Lower leg skin (tissue), 4 donors: Measurements from ENCODE around the gene DIP2C. TPM values are rescaled to one million over a fixed set of nuclear protein-coding genes. Genes with fewer than 3 reads are reported as not detected.

Experiments used
- DNase-seq, 2 donors: peaks; one replicate each; pipeline ENCODE4 v3.0.0-alpha.2; 2019; ENCODE audit warnings: low spot score in 2 of 2
- H3K4me3 ChIP-seq: fragments of 200-600 bp; sonication (generic); 2 replicates; pipeline ENCODE4 v1.5.1; 2017; ENCODE audit warnings: mild to moderate bottlenecking, low read depth; ENCODE audit not compliant: poor library complexity, severe bottlenecking
- POLR2A ChIP-seq, 2 donors: fragments of 450-650 bp; IDR thresholded peaks; one replicate each; pipeline ENCODE4 v1.6.1; 2016 to 2017; ENCODE audit warnings: antibody characterized with exemption in 2 of 2, mild to moderate bottlenecking in 1 of 2, moderate library complexity in 1 of 2
- WGBS, 2 donors: methylation state at CpG; one replicate each; pipeline ENCODE4 v1.1.5; 2018; 5-methylcytosine and 5-hydroxymethylcytosine counted together
- intact Hi-C: fragments of 100-400 bp; cut with DNase I; formaldehyde crosslinking; loops from one replicate; pipeline ENCODE4 v1.15.0; 2023; ENCODE audit warnings: low total_unique reads
- total RNA-seq, 4 donors: library from RNA; depleted of rRNA; stranded (reverse); fragments of >200 nt; gene quantifications; one replicate each; pipeline ENCODE4 v1.1.0, GENCODE V29; 2016
- TF ChIP-seq, protein P1 (sequence below), 3 donors: fragments of 450-650 bp; IDR thresholded peaks; one replicate each; pipeline ENCODE4 v1.5.1; 2016; ENCODE audit warnings: antibody characterized with exemption in 3 of 3, mild to moderate bottlenecking in 3 of 3, moderate library complexity in 2 of 3

The DIP2C gene
- total RNA-seq, 4 donors from 2014 or later = 6.2 to 14.7 (median 10.6) TPM

DNA sequence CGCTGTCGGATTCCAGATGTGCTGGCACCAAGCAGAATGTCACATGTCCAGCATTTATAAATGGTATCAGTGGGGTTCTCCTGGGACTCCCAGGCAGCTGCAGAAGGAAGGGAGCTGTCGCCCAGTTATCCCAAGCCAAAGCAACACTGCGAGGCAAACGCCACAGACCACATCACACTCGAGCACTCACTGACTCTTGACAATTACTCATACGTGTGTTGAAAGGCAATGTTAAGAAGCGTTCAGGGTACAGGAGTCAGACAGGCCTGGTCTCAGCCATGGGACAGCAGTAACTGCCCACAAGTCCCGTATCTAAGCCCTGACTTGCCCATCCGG is 113.4 kb downstream of the DIP2C start:
- TF ChIP-seq, protein P1, sequence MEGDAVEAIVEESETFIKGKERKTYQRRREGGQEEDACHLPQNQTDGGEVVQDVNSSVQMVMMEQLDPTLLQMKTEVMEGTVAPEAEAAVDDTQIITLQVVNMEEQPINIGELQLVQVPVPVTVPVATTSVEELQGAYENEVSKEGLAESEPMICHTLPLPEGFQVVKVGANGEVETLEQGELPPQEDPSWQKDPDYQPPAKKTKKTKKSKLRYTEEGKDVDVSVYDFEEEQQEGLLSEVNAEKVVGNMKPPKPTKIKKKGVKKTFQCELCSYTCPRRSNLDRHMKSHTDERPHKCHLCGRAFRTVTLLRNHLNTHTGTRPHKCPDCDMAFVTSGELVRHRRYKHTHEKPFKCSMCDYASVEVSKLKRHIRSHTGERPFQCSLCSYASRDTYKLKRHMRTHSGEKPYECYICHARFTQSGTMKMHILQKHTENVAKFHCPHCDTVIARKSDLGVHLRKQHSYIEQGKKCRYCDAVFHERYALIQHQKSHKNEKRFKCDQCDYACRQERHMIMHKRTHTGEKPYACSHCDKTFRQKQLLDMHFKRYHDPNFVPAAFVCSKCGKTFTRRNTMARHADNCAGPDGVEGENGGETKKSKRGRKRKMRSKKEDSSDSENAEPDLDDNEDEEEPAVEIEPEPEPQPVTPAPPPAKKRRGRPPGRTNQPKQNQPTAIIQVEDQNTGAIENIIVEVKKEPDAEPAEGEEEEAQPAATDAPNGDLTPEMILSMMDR (IDR thresholded peaks at IDR 0.05) = no peak
- no peak for TF ChIP-seq POLR2A (IDR thresholded peaks at IDR 0.05)
- H3K4me3 ChIP-seq = no peak overlapping the region
- peak in 1 of 2 donors; percentile 78 for DNase-seq
- 65 to 71% methylated on average over 10 of the region's 10 CpGs for WGBS, 2 donors
- intact Hi-C loops = no loop called here

DNA sequence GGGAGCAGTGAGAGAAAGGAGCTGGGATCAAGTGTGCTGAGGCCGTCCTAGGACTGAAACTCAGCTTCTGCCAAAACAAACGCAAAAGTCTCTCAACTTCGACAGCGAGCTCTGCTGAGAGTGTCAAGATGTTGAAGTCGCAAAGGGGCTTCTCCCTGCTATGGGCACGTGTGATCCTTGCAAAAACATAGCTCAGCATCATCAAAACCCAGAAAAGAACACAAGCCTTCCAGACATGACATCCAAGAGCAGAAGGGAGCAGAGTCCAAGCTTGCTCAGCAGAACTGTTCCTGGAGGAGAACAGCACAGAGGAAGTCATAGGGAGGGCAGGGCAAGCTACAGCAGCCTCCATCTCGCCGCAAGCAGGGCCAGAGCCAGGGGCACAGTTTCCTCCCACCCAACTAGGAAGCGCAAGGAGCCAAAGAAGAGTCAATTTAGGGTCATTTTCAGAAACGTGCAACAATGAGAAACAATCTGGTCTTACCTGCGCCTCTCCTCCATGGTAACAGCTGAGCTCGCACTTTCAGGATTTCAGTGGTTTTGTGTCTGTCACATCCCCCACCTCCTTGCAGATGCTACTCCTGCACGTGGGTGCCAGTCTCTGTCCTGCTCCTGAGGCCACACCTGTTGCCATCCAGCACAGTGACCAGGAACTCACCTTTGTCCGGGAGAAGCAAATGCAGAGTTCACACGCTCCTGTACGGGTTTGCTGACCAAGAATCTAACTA is 113.9 kb downstream of the DIP2C start:
- WGBS, 2 donors = 66% methylated on average over 16 of the region's 16 CpGs
- H3K4me3 ChIP-seq = no peak overlapping the region
- intact Hi-C loops = no loop called here
- TF ChIP-seq POLR2A (IDR thresholded peaks at IDR 0.05) = no peak
- TF ChIP-seq, protein P1 (IDR thresholded peaks at IDR 0.05) = no peak
- DNase-seq = peak in 1 of 2 donors; percentile 68

DNA sequence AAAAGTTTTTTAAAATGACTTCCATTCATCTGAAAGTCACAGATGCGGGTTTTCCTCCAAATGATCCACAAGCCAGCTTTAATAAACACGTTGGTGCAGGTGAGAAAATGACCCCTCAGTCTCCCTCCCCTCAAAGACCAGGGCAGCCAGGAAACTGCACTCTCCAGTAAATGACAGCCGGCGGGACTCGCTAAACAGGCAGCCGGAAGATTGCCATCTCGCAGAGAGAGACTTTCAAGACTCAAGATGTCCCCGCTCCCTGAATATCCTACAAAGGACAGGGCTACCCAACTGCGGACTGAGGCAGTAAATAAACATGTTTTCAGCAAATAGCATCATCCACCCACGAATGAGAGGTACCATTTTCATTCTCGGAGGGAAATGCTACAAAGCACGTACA is 116.8 kb downstream of the DIP2C start:
- WGBS, 2 donors = 87 to 89% methylated on average over 12 of the region's 12 CpGs
- intact Hi-C loops = no loop called here
- no peak overlapping the region for H3K4me3 ChIP-seq
- TF ChIP-seq, protein P1 (IDR thresholded peaks at IDR 0.05) = no peak
- no peak for TF ChIP-seq POLR2A (IDR thresholded peaks at IDR 0.05)
- peak in 1 of 2 donors; percentile 40 for DNase-seq

DNA sequence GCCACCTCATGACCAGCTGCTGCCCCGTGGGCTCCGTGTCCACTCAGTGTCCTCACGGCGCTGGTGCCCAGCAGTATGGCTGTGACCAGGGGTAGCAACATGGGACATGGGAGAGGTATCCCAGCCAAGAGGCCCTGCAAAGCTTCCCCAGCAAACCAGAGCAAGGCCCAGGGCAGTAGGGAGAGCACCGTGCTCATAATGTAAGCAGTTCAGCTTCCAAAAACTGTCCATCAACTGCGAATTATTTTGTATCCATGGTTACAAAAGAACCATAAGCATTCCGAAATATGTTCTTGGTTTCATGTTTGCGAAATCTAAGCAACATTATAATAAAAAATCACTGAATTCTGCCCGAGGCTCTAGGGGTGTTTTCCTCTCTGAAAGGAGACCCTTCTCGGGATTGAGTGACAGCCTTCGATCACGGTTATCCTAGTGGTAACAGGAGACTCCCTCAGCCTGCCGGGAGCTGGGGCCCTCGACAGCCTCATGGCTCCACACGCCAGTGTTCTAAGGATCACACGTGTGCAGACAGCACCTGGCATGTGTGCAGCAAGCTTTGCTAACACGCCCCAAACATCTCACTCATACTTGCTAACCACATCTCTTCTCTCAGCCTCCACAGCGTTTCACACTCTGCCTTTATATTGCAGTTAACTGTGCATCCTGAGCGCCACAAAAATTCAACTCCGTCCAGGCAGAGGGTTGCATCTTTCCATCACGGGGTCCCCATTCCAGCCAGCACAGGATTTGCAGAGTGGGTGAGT is 117.6 kb downstream of the DIP2C start:
- TF ChIP-seq, protein P1 (IDR thresholded peaks at IDR 0.05) = no peak
- TF ChIP-seq POLR2A (IDR thresholded peaks at IDR 0.05) = no peak
- WGBS, 2 donors = 59 to 68% methylated on average over 21 of the region's 21 CpGs
- peak in 1 of 2 donors; percentile 82 for DNase-seq
- no peak overlapping the region for H3K4me3 ChIP-seq
- intact Hi-C loops = no loop called here

DNA sequence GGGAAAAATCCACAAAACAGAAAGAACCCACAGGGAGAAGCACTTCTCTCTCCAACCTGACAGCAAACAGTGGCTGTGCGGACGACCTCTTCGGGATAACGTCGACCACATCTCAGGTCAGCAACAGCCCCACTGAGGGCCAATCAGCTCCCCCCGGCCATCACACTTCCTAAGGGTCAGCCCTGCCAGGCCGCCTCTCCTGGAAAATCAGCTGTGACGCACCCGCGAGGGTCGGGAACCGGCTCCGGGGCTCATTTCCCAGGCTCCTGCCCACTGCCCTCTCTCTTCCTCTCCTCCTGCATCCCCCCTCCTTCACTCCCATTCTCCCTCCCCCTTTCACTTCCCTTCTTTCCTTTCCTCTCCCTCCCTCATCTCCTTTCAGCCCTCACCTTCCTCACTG is 118.3 kb downstream of the DIP2C start:
- no peak for TF ChIP-seq POLR2A (IDR thresholded peaks at IDR 0.05)
- TF ChIP-seq, protein P1 (IDR thresholded peaks at IDR 0.05) = no peak
- intact Hi-C loops = no loop called here
- DNase-seq = peak in 1 of 2 donors; percentile 63
- WGBS, 2 donors = 76 to 79% methylated on average over 13 of the region's 13 CpGs
- H3K4me3 ChIP-seq = no peak overlapping the region
